ENCODE measurements around the gene SLC6A11. TPM values are rescaled to one million over a fixed set of nuclear protein-coding genes. Genes with fewer than 3 reads are reported as not detected.

The SLC6A11 gene
- total and polyA plus RNA-seq, 9 of the 15 experiments (the other 6 are each of a cell fraction or from before 2014, with no cell fraction given), result 0.04 TPM; not detected in 8

DNA sequence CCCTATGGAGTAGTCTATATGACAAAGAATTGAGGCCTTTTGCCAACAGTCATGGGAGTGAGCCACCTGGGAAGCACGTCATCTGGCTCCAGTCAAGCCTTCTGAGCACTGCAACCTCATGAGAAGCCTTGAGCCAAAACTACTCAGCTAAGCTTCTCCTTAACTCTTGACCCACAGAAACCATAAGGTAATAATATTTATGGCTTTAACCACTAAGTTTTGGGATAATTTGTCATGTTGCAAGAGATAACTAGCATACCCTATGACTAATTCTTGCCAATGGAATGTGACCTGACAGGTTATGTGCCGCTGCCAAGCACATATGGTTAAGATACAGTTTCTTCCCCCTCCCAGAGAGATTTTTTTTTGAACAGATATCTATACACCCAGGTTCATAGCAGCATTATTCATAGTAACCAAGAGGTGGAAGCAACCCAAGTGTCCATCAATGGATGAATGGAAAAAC, 11.8 kb upstream of the SLC6A11 start:
- no peak overlapping the region for H3K4me2 ChIP-seq (ENCODE audit: insufficient read depth, low read length)
- no peak overlapping the region for H3K9ac ChIP-seq (ENCODE audit: insufficient read depth in 1 of 2, low read depth in 2 of 2, low read length in 2 of 2)
- no peak overlapping the region for H3K4me3 ChIP-seq
- no peaks in the 10 kb centered on the region for H3K36me3 ChIP-seq (ENCODE audit: control insufficient read depth, insufficient read depth, low read length)
- H3K9me1 ChIP-seq (ENCODE audit: control insufficient read depth, insufficient read depth, low read length), result no peaks in the 10 kb centered on the region
- 2% methylated on average over 2 of the region's 2 CpGs for WGBS (ENCODE audit: insufficient coverage, low coverage, missing lambda C conversion rate)
- H4K20me1 ChIP-seq (replicated peaks; ENCODE audit: control insufficient read depth, insufficient read depth, low read length), result no peaks in the 10 kb centered on the region
- ChIA-PET CTCF (ENCODE audit: low intra/inter-chr PET ratio) (no interaction called here), POLR2A (no interaction called here)
- H2AFZ ChIP-seq (ENCODE audit: low read depth, low read length), result no peak overlapping the region
- H3K4me1 ChIP-seq (replicated peaks in 1 of 2; ENCODE audit: control insufficient read depth in 2 of 2, insufficient read depth in 2 of 2, low read length in 2 of 2), result no peaks in the 10 kb centered on the region
- H3K27me3 ChIP-seq (ENCODE audit: control insufficient read depth in 2 of 2, insufficient read depth in 2 of 2, low read length in 2 of 2), result no peaks in the 10 kb centered on the region
- BruUV-seq (replicated peaks), result no TSS peak
- in situ Hi-C loops (cut with MboI), result no loop called here
- FAIRE-seq (no peak), ATAC-seq (no peak), DNase-seq (ENCODE audit: extremely low read depth in 1 of 4, low spot score in 3 of 4) (no peak)
- no peaks in the 10 kb centered on the region for H3K79me2 ChIP-seq (ENCODE audit: control insufficient read depth, insufficient read depth, low read length)
- intact Hi-C loops (cut with micrococcal nuclease), result no loop called here
- H3K9me3 ChIP-seq (replicated peaks; ENCODE audit: control insufficient read depth, insufficient read depth, low read depth, low read length), result no peaks in the 10 kb centered on the region
- H3K27ac ChIP-seq (ENCODE audit: extremely low read depth, low read depth, low read length), result no peak overlapping the region
- no peak for TF ChIP-seq MEF2D (tag; conservative IDR thresholded peaks at IDR 0.05; ENCODE audit: low read depth)
- no peak for TF ChIP-seq JUN (IDR thresholded peaks at IDR 0.05; ENCODE audit: borderline replicate concordance, low read depth, low read length)
- TF ChIP-seq JUN (CRISPR knock-in tag; IDR thresholded peaks at IDR 0.05; ENCODE audit: borderline replicate concordance), result no peak
- TF ChIP-seq, protein P1, sequence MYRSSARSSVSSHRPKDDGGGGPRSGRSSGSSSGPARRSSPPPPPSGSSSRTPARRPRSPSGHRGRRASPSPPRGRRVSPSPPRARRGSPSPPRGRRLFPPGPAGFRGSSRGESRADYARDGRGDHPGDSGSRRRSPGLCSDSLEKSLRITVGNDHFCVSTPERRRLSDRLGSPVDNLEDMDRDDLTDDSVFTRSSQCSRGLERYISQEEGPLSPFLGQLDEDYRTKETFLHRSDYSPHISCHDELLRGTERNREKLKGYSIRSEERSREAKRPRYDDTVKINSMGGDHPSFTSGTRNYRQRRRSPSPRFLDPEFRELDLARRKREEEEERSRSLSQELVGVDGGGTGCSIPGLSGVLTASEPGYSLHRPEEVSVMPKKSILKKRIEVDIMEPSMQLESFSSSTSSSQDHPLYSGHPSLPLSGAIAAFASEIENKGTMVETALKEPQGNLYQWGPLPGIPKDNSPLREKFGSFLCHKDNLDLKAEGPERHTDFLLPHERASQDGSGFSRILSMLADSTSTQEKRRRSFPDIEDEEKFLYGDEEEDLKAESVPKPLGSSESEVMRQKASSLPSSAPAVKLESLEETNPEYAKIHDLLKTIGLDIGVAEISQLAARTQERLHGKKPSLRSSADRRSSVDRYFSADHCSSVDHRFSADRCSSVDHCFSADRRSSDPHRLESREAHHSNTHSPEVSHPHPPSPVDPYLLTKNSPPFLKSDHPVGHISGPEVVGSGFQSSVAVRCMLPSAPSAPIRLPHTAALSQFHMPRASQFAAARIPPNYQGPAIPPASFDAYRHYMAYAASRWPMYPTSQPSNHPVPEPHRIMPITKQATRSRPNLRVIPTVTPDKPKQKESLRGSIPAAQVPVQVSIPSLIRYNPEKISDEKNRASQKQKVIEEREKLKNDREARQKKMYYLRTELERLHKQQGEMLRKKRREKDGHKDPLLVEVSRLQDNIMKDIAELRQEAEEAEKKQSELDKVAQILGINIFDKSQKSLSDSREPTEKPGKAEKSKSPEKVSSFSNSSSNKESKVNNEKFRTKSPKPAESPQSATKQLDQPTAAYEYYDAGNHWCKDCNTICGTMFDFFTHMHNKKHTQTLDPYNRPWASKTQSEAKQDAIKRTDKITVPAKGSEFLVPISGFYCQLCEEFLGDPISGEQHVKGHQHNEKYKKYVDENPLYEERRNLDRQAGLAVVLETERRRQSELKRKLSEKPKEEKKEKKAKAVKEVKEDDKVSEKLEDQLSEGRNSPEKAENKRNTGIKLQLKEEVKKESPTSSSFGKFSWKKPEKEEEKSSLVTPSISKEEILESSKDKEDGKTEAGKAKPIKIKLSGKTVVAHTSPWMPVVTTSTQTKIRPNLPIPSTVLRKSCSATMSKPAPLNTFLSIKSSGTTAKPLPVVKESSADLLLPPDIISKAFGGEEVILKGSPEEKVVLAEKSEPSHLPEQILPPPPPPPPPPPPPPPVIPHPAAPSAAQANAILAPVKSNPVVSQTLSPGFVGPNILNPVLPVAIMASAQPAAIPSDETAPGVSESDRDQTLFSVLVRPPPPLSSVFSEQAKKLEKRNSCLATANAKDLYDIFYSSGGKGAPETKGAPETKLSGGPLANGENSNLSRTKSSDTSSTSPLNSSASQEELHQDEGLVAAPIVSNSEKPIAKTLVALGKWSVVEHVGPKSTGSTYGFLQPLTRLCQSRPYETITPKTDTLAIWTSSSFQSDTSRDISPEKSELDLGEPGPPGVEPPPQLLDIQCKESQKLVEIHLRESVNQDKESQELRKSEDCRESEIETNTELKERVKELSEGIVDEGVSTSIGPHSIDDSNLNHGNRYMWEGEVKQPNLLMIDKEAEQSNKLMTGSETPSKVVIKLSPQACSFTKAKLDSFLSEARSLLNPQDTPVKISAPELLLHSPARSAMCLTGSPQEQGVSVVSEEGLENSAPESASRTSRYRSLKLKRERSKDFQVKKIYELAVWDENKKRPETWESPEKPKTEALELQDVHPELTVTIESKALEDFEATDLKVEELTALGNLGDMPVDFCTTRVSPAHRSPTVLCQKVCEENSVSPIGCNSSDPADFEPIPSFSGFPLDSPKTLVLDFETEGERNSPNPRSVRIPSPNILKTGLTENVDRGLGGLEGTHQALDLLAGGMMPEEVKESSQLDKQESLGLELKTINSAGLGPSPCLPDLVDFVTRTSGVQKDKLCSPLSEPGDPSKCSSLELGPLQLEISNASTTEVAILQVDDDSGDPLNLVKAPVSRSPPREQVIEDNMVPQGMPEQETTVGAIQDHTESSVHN (IDR thresholded peaks at IDR 0.05; ENCODE audit: borderline replicate concordance in 1 of 2, low read depth in 1 of 2), result no peak
- TF ChIP-seq, protein P2, sequence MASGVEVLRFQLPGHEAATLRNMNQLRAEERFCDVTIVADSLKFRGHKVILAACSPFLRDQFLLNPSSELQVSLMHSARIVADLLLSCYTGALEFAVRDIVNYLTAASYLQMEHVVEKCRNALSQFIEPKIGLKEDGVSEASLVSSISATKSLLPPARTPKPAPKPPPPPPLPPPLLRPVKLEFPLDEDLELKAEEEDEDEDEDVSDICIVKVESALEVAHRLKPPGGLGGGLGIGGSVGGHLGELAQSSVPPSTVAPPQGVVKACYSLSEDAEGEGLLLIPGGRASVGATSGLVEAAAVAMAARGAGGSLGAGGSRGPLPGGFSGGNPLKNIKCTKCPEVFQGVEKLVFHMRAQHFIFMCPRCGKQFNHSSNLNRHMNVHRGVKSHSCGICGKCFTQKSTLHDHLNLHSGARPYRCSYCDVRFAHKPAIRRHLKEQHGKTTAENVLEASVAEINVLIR (CRISPR knock-in tag; IDR thresholded peaks at IDR 0.05), result no peak
- no peak for TF ChIP-seq ZNF445 (CRISPR knock-in tag; IDR thresholded peaks at IDR 0.05; ENCODE audit: low read depth)
- no peak for TF ChIP-seq MCM3 (IDR thresholded peaks at IDR 0.05)
- TF ChIP-seq CTCFL (IDR thresholded peaks at IDR 0.05; ENCODE audit: borderline replicate concordance, insufficient read depth, low read depth, low read length, poor library complexity, severe bottlenecking), result no peak
- TF ChIP-seq TCFL5 (CRISPR knock-in tag; conservative IDR thresholded peaks at IDR 0.05), result no peak
- no peak for TF ChIP-seq ZNF57 (CRISPR knock-in tag; IDR thresholded peaks at IDR 0.05)
- TF ChIP-seq U2AF2 (optimal IDR thresholded peaks at IDR 0.05; ENCODE audit: low read depth, low read length), result no peak
- TF ChIP-seq SPI1 (IDR thresholded peaks at IDR 0.05; ENCODE audit: borderline replicate concordance, low read depth, low read length), result no peak

All from K562 (cell line).